Measurements from ENCODE around the gene SAMD4A. TPM values are rescaled to one million over a fixed set of nuclear protein-coding genes. Genes with fewer than 3 reads are reported as not detected.
A peak's percentile ranks its signal among the peaks of the same experiment; 100 is the strongest.

SAMD4A gene
- total RNA-seq, 1 experiment from 2014 or later: 9.6 TPM

GRCh38 chr14:54568821-54569595 lies 2.1 kb downstream of the SAMD4A start:
- no peak overlapping the region for H3K18ac ChIP-seq (ENCODE audit: insufficient read length, low read depth, low read length)
- H2AFZ ChIP-seq (ENCODE audit: low read length): no peak overlapping the region
- H3K79me2 ChIP-seq (ENCODE audit: insufficient read depth, low read length): peaks cover 2% of the 10 kb centered on the region; the same call in 1 of the 2 replicates

More at GRCh38 chr14:54568821-54569595, 2.1 kb downstream of the SAMD4A start:
- Histone ChIP-seq H3K27ac (ENCODE audit: insufficient read length, low read depth, low read length) (no peak overlapping the region), H2BK15ac (ENCODE audit: low read depth, low read length) (no peak overlapping the region), H3K14ac (ENCODE audit: insufficient read depth, low read length) (no peak overlapping the region), H4K5ac (ENCODE audit: insufficient read length, low read depth, low read length) (no peak overlapping the region), H3K4ac (ENCODE audit: low read depth, low read length) (no peak overlapping the region), H3K9ac (ENCODE audit: extremely low read depth, insufficient read length, low read length) (no peak overlapping the region), H3K27me3 (ENCODE audit: insufficient read depth, low read length) (no peaks in the 10 kb centered on the region; the same call in 1 of the 2 replicates), H3K23me2 (ENCODE audit: insufficient read length, low read depth, low read length, poor library complexity, severe bottlenecking) (peaks cover 21% of the 10 kb centered on the region), H4K91ac (ENCODE audit: insufficient read length, low read depth, low read length) (no peak overlapping the region), H3K4me1 (ENCODE audit: insufficient read depth, low read length) (no peaks in the 10 kb centered on the region; the same call in 1 of the 2 replicates), H3K79me1 (ENCODE audit: insufficient read depth, low read depth, low read length, poor library complexity, severe bottlenecking) (no peaks in the 10 kb centered on the region), H3K9me3 (ENCODE audit: control insufficient read depth, low read depth, low read length) (no peaks in the 10 kb centered on the region), H3K4me2 (ENCODE audit: insufficient read depth, insufficient read length, low read length) (peak overlapping the region; percentile 99), H2AK5ac (ENCODE audit: insufficient read length, low read length) (no peak overlapping the region), H4K8ac (replicated peaks; ENCODE audit: insufficient read length, low read depth, low read length) (no peak overlapping the region), H2BK20ac (ENCODE audit: low read depth, low read length, poor library complexity, severe bottlenecking) (no peak overlapping the region), H4K20me1 (ENCODE audit: control insufficient read depth, insufficient read depth, insufficient read length) (no peaks in the 10 kb centered on the region), H2BK120ac (ENCODE audit: low read depth, low read length, poor library complexity, severe bottlenecking) (no peak overlapping the region), H3T11ph (ENCODE audit: low read length) (no peak overlapping the region), H2BK5ac (ENCODE audit: insufficient read length, low read length) (no peak overlapping the region), H3K23ac (ENCODE audit: insufficient read length, low read depth, low read length) (no peak overlapping the region), H3K56ac (ENCODE audit: insufficient read length, low read depth, low read length) (no peak overlapping the region), H2BK12ac (ENCODE audit: insufficient read length, low read depth, low read length) (no peak overlapping the region)
- H3K27me3 Mint-ChIP-seq (ENCODE audit: low read depth): peaks cover 31% of the 10 kb centered on the region
- H3K4me1 Mint-ChIP-seq: peaks cover 17 to 19% of the 10 kb centered on the region in 2 experiments
- DNase-seq: no peak
- no peak overlapping the region; a peak in 1 of 7 replicates for H3K27ac Mint-ChIP-seq
- TF ChIP-seq, protein P1, sequence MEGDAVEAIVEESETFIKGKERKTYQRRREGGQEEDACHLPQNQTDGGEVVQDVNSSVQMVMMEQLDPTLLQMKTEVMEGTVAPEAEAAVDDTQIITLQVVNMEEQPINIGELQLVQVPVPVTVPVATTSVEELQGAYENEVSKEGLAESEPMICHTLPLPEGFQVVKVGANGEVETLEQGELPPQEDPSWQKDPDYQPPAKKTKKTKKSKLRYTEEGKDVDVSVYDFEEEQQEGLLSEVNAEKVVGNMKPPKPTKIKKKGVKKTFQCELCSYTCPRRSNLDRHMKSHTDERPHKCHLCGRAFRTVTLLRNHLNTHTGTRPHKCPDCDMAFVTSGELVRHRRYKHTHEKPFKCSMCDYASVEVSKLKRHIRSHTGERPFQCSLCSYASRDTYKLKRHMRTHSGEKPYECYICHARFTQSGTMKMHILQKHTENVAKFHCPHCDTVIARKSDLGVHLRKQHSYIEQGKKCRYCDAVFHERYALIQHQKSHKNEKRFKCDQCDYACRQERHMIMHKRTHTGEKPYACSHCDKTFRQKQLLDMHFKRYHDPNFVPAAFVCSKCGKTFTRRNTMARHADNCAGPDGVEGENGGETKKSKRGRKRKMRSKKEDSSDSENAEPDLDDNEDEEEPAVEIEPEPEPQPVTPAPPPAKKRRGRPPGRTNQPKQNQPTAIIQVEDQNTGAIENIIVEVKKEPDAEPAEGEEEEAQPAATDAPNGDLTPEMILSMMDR (conservative IDR thresholded peaks at IDR 0.05): no peak
- H3K4me3 Mint-ChIP-seq: peak overlapping the region; percentile 30 to 57; a peak in 4 of 5 replicates
- H3K9me3 Mint-ChIP-seq: peaks cover 0 to 7% of the 10 kb centered on the region in 2 experiments; a peak in 3 of 5 replicates
- peaks cover 0 to 3% (median 0%) of the 10 kb centered on the region in 3 experiments; a peak in 2 of 7 replicates for H3K36me3 Mint-ChIP-seq (ENCODE audit: insufficient read depth in 1 of 3, low read depth in 3 of 3)
- no CpG with 5 or more reads among the region's 13 CpGs for WGBS (ENCODE audit: extremely low coverage, insufficient read length, low lambda C conversion rate)
